WTC11 (cell line): ENCODE measurements around the gene UCK1.

ENCODE experiments used
- CREB1 ChIP-seq: sonication (generic); formaldehyde crosslinking; IDR thresholded peaks from 2 replicates; pipeline ENCODE4 v1.8.0; 2023; ENCODE audit warnings: mild to moderate bottlenecking, missing genetic modification reagents
- CREM ChIP-seq: sonication (generic); formaldehyde crosslinking; IDR thresholded peaks from 2 replicates; pipeline ENCODE4 v1.8.1; 2022; ENCODE audit warnings: mild to moderate bottlenecking, missing genetic modification reagents, moderate library complexity
- E2F5 ChIP-seq: sonication (generic); formaldehyde crosslinking; IDR thresholded peaks from 2 replicates; pipeline ENCODE4 v1.8.1; 2022; ENCODE audit warnings: mild to moderate bottlenecking, moderate library complexity, missing genetic modification reagents
- ELF4 ChIP-seq: sonication (generic); formaldehyde crosslinking; IDR thresholded peaks from 2 replicates; pipeline ENCODE4 v1.8.1; 2022; ENCODE audit warnings: low read depth, mild to moderate bottlenecking, moderate library complexity, missing genetic modification reagents
- SMAD3 ChIP-seq: sonication (generic); formaldehyde crosslinking; IDR thresholded peaks from 2 replicates; pipeline ENCODE4 v1.8.0; 2022; ENCODE audit warnings: missing genetic modification reagents, mild to moderate bottlenecking, borderline replicate concordance
- USF2 ChIP-seq: sonication (generic); formaldehyde crosslinking; IDR thresholded peaks from 2 replicates; pipeline ENCODE4 v1.8.1; 2023; ENCODE audit warnings: mild to moderate bottlenecking, missing genetic modification reagents, moderate library complexity
- ZBTB43 ChIP-seq: sonication (generic); formaldehyde crosslinking; IDR thresholded peaks from 2 replicates; pipeline ENCODE4 v1.8.1; 2023; ENCODE audit warnings: mild to moderate bottlenecking, missing genetic modification reagents
- ZNF232 ChIP-seq: sonication (generic); formaldehyde crosslinking; IDR thresholded peaks from 2 replicates; pipeline ENCODE4 v1.8.0; 2022; ENCODE audit warnings: mild to moderate bottlenecking, missing genetic modification reagents
- TF ChIP-seq, protein P1 (sequence below): fragments of 200-600 bp; IDR thresholded peaks from 2 replicates; pipeline ENCODE4 v1.8.0; 2022; ENCODE audit warnings: antibody characterized with exemption

- TF ChIP-seq ZNF232 (CRISPR knock-in tag) = no peak
- TF ChIP-seq, protein P1, sequence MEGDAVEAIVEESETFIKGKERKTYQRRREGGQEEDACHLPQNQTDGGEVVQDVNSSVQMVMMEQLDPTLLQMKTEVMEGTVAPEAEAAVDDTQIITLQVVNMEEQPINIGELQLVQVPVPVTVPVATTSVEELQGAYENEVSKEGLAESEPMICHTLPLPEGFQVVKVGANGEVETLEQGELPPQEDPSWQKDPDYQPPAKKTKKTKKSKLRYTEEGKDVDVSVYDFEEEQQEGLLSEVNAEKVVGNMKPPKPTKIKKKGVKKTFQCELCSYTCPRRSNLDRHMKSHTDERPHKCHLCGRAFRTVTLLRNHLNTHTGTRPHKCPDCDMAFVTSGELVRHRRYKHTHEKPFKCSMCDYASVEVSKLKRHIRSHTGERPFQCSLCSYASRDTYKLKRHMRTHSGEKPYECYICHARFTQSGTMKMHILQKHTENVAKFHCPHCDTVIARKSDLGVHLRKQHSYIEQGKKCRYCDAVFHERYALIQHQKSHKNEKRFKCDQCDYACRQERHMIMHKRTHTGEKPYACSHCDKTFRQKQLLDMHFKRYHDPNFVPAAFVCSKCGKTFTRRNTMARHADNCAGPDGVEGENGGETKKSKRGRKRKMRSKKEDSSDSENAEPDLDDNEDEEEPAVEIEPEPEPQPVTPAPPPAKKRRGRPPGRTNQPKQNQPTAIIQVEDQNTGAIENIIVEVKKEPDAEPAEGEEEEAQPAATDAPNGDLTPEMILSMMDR = no peak
- no peak for TF ChIP-seq CREB1 (CRISPR knock-in tag)
- TF ChIP-seq E2F5 (CRISPR knock-in tag) = no peak
- TF ChIP-seq ZBTB43 (CRISPR knock-in tag) = no peak
- TF ChIP-seq USF2 (CRISPR knock-in tag) = no peak
- TF ChIP-seq ELF4 (CRISPR knock-in tag) = no peak
- TF ChIP-seq CREM (CRISPR knock-in tag) = no peak
- TF ChIP-seq SMAD3 (CRISPR knock-in tag) = no peak
These were observed 14.1 kb upstream of the UCK1 start, which contains the start of gene PRRT1B for GRCh38 chr9:131545003-131545785.
